Stimulated activated CD8-positive, alpha-beta memory T cell treated with anti-CD3 and anti-CD28 coated beads, Interleukin-4, amount 100 ng/mL, for 48 hours (primary cell): Measurements from ENCODE around the gene UTP14C.
"Not testable (repeated sequence)": the region's sequence is repeated elsewhere in the genome, so short reads cannot be mapped to it uniquely, and the experiment has no call there.

Experiments
- DNase-seq: peaks from one replicate; pipeline ENCODE4 v3.0.0-alpha.2; 2020

UTP14C gene

DNA sequence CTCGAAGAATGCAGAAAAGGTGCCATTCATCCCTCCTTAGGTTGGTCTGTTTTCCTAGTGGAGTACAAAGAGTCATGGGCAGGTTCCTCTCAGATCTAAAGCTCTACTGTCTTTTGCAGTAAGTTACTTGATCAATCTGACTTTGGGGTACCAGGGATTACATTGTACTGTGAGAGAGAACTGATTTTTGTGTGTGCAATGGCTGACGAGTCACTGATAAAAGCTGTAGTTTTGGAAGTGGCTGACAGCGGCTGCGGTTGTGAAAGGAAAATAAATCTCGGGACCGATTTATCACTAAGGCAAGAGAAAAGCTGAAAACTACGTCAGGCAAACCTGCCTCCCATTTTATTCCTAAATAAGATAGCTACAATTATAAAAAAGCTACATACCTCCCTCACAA lies 26.9 kb downstream of the UTP14C start:
- no peak for DNase-seq

DNA sequence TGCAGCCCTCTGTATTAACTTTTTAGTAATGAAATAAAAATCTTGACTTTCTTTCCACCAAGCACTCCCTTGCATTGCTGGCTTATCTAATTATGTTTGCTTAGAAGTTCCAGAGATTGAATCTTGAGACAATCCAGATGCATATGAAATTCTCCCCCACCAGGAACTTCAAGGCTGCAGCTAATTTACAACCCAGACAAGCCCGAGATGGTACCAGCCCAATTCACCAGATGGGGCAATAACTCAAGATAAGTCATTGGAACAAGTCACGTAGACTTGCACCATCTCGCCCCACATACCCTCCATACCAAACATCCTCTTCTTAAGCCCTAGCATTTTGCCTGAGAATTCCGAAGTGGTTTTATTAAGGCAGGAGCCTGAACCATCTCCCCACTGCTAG lies 29.0 kb downstream of the UTP14C start:
- DNase-seq: no peak

DNA sequence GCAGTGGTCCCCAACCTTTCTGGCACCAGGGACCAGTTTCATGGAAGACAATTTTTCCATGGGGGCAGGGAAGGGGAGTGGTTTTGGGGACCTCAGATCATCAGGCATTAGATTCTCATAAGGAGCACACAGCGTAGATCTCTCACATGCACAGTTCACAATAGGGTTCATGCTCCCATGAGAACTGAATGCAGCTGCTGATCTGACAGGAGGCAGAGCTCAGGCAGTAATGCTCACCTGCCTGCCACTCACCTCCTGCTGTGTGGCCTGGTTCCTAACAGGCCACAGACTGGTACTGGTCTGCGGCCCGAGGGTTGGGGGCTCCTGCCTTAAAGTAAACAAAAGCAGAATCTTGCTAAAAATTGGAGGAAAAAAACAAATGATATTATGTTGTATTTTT lies 36.6 kb downstream of the UTP14C start:
- not testable (repeated sequence) for DNase-seq

DNA sequence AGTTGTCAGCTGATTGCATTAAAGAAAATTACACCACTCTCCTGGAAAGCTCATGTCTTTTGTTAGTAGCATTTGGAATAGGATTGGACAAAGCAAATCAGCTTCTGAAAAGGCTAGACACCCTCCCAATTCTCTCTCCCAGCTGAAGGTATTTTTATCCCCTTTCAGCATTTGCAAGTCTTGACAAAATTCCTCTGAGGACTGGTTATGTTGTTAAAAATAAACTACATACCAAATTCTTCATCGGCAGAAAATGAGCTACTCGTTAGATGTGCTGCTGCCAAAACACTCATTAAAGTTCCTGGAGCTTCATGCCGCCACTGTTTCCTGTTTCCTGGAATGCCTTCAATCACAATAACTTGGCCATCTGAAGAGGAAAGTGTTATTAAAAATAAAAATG lies 37.1 kb downstream of the UTP14C start:
- no peak for DNase-seq

DNA sequence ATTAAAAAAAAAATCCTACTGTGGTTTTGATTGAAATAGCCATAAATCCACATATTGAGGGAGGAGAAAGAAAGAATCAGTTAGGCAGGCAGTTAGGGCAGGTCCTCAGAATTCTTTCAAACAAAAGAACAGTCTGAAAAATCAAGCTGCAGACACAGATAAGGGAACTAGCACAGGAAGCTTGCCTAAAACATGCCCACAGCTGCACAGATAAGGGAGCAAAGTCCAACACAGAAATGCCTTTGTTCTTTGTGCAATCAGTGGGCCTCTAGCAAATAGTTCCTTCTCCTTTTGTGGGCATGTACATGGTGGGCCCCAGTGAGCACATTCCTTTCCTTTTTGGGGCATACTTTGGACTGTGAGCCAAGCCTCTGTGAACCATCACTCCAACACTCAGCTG lies 42.7 kb downstream of the UTP14C start:
- DNase-seq: no peak

DNA sequence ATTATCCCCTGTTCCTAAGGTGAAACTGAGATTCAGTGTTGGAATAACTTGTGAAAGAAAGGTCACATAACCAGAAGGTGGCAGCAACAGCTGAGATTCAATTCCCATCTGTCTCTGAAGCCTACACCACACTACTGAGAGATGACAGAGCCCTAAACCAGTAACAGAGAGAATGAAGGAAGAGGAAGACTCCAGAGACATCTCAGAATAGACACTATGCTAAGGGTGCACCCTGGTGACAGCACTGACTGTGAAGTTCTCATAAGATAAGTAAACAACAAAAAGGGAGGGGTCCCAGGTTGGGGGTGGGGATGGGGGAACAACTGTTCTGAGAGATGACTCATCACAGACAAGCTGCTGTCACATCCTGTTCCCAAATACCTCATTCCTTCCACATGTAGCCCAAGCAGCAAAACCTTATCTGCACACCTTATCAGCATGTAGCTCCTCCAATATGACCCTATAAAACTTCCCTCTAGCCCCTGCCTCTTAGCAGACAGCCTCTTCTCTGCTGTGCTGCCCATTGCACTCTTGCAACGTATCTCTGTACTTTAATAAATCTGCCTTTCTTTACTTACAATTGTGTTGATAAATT lies 46.5 kb downstream of the UTP14C start:
- DNase-seq: peak; percentile 27
